IPS DF 6.9 (cell line): ENCODE data around the gene FHOD3.

Experiments used
- DNase-seq: peaks from one replicate; pipeline ENCODE4 v3.0.0-alpha.2; 2013; ENCODE audit warnings: low read depth, low spot score
- H3K27ac ChIP-seq: one replicate; pipeline ENCODE4 v1.5.1; 2013; ENCODE audit warnings: low read length, control low read depth
- H3K27me3 ChIP-seq: 2 replicates; pipeline ENCODE4 v1.6.1; 2013; ENCODE audit warnings: mild to moderate bottlenecking, low read length; ENCODE audit not compliant: control insufficient read depth, insufficient read depth
- H3K36me3 ChIP-seq: 2 replicates; pipeline ENCODE4 v1.6.1; 2013; ENCODE audit warnings: low read length; ENCODE audit not compliant: control insufficient read depth, insufficient read depth
- H3K4me1 ChIP-seq: 2 replicates; pipeline ENCODE4 v1.6.1; 2013; ENCODE audit warnings: low read length; ENCODE audit not compliant: control insufficient read depth, insufficient read depth
- H3K4me3 ChIP-seq: 2 replicates; pipeline ENCODE4 v1.5.1; 2013; ENCODE audit warnings: mild to moderate bottlenecking, low read length
- H3K9me3 ChIP-seq: 2 replicates; pipeline ENCODE4 v1.6.1; 2013; ENCODE audit warnings: low read length, inconsistent platforms; ENCODE audit not compliant: control insufficient read depth, insufficient read depth
- WGBS: extraction: QIAGEN DNeasy Blood & Tissue Kit; methylation state at CpG from one replicate; pipeline ENCODE4 v1.1.7; 2013; ENCODE audit warnings: mixed read lengths, missing lambda C conversion rate; ENCODE audit not compliant: insufficient read length, insufficient coverage; 5-methylcytosine and 5-hydroxymethylcytosine counted together

Gene FHOD3

DNA sequence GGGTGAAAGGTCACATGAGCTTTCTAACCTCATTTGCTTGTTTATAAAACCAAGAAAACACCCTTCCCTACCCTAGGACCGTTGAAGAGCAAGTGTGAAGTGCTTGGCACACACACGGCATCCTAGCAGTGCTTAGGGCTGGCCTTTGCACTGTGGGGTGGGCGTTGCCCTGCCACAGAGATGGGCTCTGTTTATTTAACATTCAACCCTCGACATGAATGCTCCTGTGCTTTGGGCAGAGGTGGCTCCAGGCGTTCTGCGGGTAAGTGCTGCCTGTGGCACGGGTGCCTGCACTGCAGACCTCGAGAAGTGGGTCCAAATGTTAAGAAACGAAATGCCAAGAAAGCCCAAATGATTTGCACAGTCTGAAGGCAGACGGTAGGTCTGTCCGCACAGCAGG, 170.1 kb downstream of the FHOD3 start:
- Histone ChIP-seq H3K9me3 (no peaks in the 10 kb centered on the region), H3K27me3 (no peaks in the 10 kb centered on the region), H3K36me3 (no peaks in the 10 kb centered on the region), H3K4me3 (no peak overlapping the region), H3K27ac (no peak overlapping the region), H3K4me1 (peaks cover 6% of the 10 kb centered on the region)
- DNase-seq, result no peak
- WGBS, result no CpG with 5 or more reads among the region's 11 CpGs

DNA sequence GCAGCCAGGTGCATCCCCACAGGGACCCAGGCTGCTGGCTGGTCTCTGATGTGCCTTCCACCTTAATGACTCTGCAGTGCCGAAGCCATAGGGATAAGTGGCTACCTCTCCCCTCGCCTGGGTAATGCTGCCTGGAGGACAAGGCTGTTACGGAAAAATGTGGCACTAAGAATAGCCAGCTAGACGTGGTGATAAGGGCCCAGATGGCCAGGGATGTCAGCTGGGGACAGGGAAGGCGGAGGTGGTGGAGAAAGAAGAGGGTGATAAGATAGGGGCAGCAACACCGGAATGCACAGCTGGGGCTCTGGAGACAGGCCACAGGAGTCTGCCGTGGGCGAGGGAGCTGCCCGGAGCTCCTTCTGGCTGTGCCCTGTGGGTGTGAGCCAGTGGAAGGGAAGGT, 170.6 kb downstream of the FHOD3 start:
- peaks cover 6% of the 10 kb centered on the region for H3K4me1 ChIP-seq
- no CpG with 5 or more reads among the region's 9 CpGs for WGBS
- H3K36me3 ChIP-seq, result no peaks in the 10 kb centered on the region
- H3K27me3 ChIP-seq, result no peaks in the 10 kb centered on the region
- DNase-seq, result no peak
- no peak overlapping the region for H3K4me3 ChIP-seq
- no peaks in the 10 kb centered on the region for H3K9me3 ChIP-seq
- H3K27ac ChIP-seq, result no peak overlapping the region

- DNase-seq, result no peak
- no CpG with 5 or more reads among the region's 8 CpGs for WGBS
- Histone ChIP-seq H3K27me3 (no peaks in the 10 kb centered on the region), H3K4me3 (no peak overlapping the region), H3K27ac (no peak overlapping the region), H3K9me3 (no peaks in the 10 kb centered on the region), H3K4me1 (peaks cover 6% of the 10 kb centered on the region), H3K36me3 (no peaks in the 10 kb centered on the region)
These were observed 171.9 kb downstream of the FHOD3 start for GRCh38 chr18:36469461-36469860.

- no CpG with 5 or more reads among the region's 7 CpGs for WGBS
- H3K4me3 ChIP-seq, result no peak overlapping the region
- no peaks in the 10 kb centered on the region for H3K36me3 ChIP-seq
- H3K27ac ChIP-seq, result no peak overlapping the region
- H3K9me3 ChIP-seq, result no peaks in the 10 kb centered on the region
- no peaks in the 10 kb centered on the region for H3K27me3 ChIP-seq
- H3K4me1 ChIP-seq, result peaks cover 6% of the 10 kb centered on the region
- DNase-seq, result no peak
These were observed 173.4 kb downstream of the FHOD3 start for GRCh38 chr18:36470896-36471295.

DNA sequence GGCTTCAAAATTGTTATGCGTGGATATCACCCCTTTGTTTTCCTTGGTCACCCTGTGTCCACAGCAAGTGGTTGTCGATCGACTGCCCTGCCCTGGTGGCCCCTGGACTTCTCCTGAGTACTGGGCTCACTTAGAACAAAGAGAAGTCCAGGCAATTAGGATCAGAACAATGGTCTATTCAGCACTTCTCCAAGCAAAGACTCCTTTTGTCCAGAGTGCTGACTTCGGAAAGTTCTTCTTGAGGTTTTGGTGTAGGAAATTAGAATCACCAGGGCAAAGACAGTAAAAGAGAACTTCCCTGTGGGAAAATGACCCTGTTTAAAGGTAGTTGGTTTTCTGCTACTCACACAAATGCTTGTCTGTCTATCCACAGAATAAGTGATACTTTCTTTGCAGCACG, 173.9 kb downstream of the FHOD3 start:
- Histone ChIP-seq H3K4me1 (peaks cover 5% of the 10 kb centered on the region), H3K27ac (no peak overlapping the region), H3K9me3 (no peaks in the 10 kb centered on the region), H3K27me3 (no peaks in the 10 kb centered on the region), H3K36me3 (no peaks in the 10 kb centered on the region), H3K4me3 (no peak overlapping the region)
- no CpG with 5 or more reads among the region's 5 CpGs for WGBS
- no peak for DNase-seq

- no peaks in the 10 kb centered on the region for H3K9me3 ChIP-seq
- H3K4me3 ChIP-seq, result no peak overlapping the region
- H3K27ac ChIP-seq, result no peak overlapping the region
- no CpG with 5 or more reads among the region's 4 CpGs for WGBS
- peaks cover 3% of the 10 kb centered on the region; the same call in 1 of the 2 replicates for H3K4me1 ChIP-seq
- no peak for DNase-seq
- no peaks in the 10 kb centered on the region for H3K36me3 ChIP-seq
- H3K27me3 ChIP-seq, result no peaks in the 10 kb centered on the region
These were observed 178.9 kb downstream of the FHOD3 start for GRCh38 chr18:36476433-36476832.

DNA sequence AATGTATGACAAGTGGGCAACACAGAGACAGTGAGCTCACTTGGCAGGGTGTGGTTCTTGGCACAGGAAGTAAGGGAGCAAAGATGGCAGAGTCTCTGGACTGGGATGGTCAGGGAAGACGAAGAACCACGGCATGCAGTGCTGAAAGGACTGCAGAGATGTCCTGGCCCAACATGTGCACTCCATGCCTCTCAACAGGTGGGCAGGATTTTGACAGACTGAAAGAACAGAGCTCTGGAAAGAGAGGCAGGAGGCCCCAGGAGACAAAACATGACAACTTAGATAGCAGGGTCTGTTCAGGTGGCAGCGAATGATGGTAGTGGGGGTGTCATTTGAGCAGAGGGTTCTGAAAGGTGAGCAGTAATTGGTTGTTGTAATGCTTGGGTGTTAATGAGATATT, 180.3 kb downstream of the FHOD3 start:
- WGBS, result no CpG with 5 or more reads among the region's 3 CpGs
- no peak overlapping the region for H3K4me3 ChIP-seq

GRCh38 chr18:36481201-36481657, 183.7 kb downstream of the FHOD3 start:
- Histone ChIP-seq H3K36me3 (no peaks in the 10 kb centered on the region), H3K9me3 (no peaks in the 10 kb centered on the region), H3K27me3 (no peaks in the 10 kb centered on the region), H3K4me1 (peaks cover 10% of the 10 kb centered on the region; the same call in 1 of the 2 replicates), H3K27ac (no peak overlapping the region), H3K4me3 (no peak overlapping the region)
- WGBS, result no CpG with 5 or more reads among the region's 4 CpGs
- no peak for DNase-seq

More for the DNA sequence above, 180.3 kb downstream of the FHOD3 start:
- Histone ChIP-seq H3K9me3 (no peaks in the 10 kb centered on the region), H3K36me3 (no peaks in the 10 kb centered on the region), H3K27ac (no peak overlapping the region), H3K4me1 (peaks cover 6% of the 10 kb centered on the region; the same call in 1 of the 2 replicates), H3K27me3 (no peaks in the 10 kb centered on the region)
- DNase-seq, result no peak

- DNase-seq, result no peak
- Histone ChIP-seq H3K27ac (no peak overlapping the region), H3K27me3 (no peaks in the 10 kb centered on the region), H3K9me3 (no peaks in the 10 kb centered on the region), H3K4me3 (no peak overlapping the region), H3K36me3 (no peaks in the 10 kb centered on the region), H3K4me1 (peaks cover 10% of the 10 kb centered on the region; the same call in 1 of the 2 replicates)
- WGBS, result no CpG with 5 or more reads among the region's 1 CpG
These were observed 184.4 kb downstream of the FHOD3 start for GRCh38 chr18:36481935-36482334.

DNA sequence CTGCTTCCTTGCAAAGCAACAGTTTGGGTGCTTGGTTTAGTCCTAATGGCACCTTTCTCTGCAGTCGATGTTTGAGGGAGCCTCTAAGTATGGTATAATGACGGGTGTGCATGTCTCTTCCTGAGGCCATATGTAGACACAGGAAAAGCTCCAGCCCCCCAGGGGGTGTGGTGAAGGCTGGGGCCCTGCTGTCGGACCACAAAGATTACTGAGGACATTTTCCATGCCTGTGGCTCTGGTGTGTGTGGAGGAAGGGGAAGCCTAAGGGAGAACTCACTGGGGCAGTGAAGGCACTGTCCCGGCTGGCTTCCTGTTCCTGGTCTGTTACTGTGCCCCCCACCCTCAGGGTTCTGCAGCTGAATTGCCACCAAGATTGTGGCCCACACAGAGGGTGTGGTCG, 187.1 kb downstream of the FHOD3 start:
- no peaks in the 10 kb centered on the region for H3K9me3 ChIP-seq
- H3K4me3 ChIP-seq, result no peak overlapping the region
- H3K27ac ChIP-seq, result no peak overlapping the region
- DNase-seq, result no peak
- no CpG with 5 or more reads among the region's 5 CpGs for WGBS
- H3K36me3 ChIP-seq, result no peaks in the 10 kb centered on the region
- H3K27me3 ChIP-seq, result no peaks in the 10 kb centered on the region
- peaks cover 9% of the 10 kb centered on the region; the same call in 1 of the 2 replicates for H3K4me1 ChIP-seq

DNA sequence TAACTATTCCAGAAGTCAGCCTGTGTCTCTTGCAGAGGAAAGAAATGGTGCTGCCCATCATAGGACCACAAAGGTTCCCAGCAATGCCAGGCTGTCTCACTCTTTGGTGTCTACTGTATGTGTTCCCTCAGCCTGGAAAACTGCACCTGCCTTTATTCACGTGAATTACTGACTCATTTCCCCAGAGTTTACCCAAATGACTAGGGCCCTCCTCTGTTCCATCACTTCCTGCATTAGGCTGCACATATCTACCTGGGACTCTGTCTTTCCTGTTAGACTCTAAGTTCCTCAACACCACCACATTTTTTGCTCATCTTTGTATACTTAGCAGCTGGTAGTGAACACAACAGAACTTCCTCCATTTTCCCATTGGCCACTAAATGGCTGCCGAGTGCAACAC, 188.3 kb downstream of the FHOD3 start:
- WGBS, result no CpG with 5 or more reads among the region's 2 CpGs
- no peak for DNase-seq
- Histone ChIP-seq H3K4me1 (peaks cover 7% of the 10 kb centered on the region; the same call in 1 of the 2 replicates), H3K36me3 (no peaks in the 10 kb centered on the region), H3K4me3 (no peak overlapping the region), H3K27ac (no peak overlapping the region), H3K27me3 (no peaks in the 10 kb centered on the region), H3K9me3 (no peaks in the 10 kb centered on the region)
